GM23338 (cell line): ENCODE results near the gene ULBP2. TPM values are rescaled to one million over a fixed set of nuclear protein-coding genes. Genes with fewer than 3 reads are reported as not detected.
"Not testable (repeated sequence)": the region's sequence is repeated elsewhere in the genome, so short reads cannot be mapped to it uniquely, and the experiment has no call there.

Experiments
- ATAC-seq: fragments of 200-7000 bp; cut with Tn5 transposase; 3 replicates; pipeline ENCODE4 v1.9.1; 2020
- DNase-seq: peaks from one replicate; pipeline ENCODE4 v3.0.0-alpha.2; 2015; ENCODE audit warnings: low spot score
- H2AFZ ChIP-seq: fragments of 200-600 bp; sonication (generic); 2 replicates; pipeline ENCODE4 v1.8.0; 2016; ENCODE audit warnings: antibody characterized with exemption, mild to moderate bottlenecking, moderate library complexity
- H3F3A ChIP-seq: fragments of 200-600 bp; sonication (generic); replicated peaks from 2 replicates; pipeline ENCODE4 v1.8.0; 2017; ENCODE audit warnings: antibody characterized with exemption, mixed run types, low read depth
- H3K27ac ChIP-seq: fragments of 200-600 bp; sonication (generic); 2 replicates; pipeline ENCODE4 v1.6.1; 2016; ENCODE audit warnings: low read depth
- H3K27me3 ChIP-seq: fragments of 200-600 bp; sonication (generic); 2 replicates; pipeline ENCODE4 v1.8.0; 2016; ENCODE audit warnings: mild to moderate bottlenecking, mixed run types, moderate library complexity; ENCODE audit not compliant: insufficient read depth
- H3K36me3 ChIP-seq: fragments of 200-600 bp; sonication (generic); 2 replicates; pipeline ENCODE4 v1.8.0; 2016; ENCODE audit warnings: mild to moderate bottlenecking; ENCODE audit not compliant: insufficient read depth
- H3K4me1 ChIP-seq: fragments of 200-600 bp; sonication (generic); 2 replicates; pipeline ENCODE4 v1.8.0; 2016; ENCODE audit warnings: mild to moderate bottlenecking, moderate library complexity; ENCODE audit not compliant: insufficient read depth
- H3K4me2 ChIP-seq: fragments of 200-600 bp; sonication (generic); 2 replicates; pipeline ENCODE4 v1.7.1; 2017; ENCODE audit warnings: mixed run types
- H3K4me3 ChIP-seq: fragments of 200-600 bp; sonication (generic); 2 replicates; pipeline ENCODE4 v1.6.1; 2016; ENCODE audit warnings: mixed run types
- H3K79me2 ChIP-seq: fragments of 200-600 bp; sonication (generic); replicated peaks from 2 replicates; pipeline ENCODE4 v1.8.0; 2017; ENCODE audit warnings: mild to moderate bottlenecking; ENCODE audit not compliant: insufficient read depth
- H3K9me2 ChIP-seq: fragments of 200-600 bp; sonication (generic); 2 replicates; pipeline ENCODE4 v1.8.0; 2017; ENCODE audit not compliant: insufficient read depth
- H4K20me1 ChIP-seq: fragments of 200-600 bp; sonication (generic); replicated peaks from 2 replicates; pipeline ENCODE4 v1.8.0; 2017; ENCODE audit warnings: mild to moderate bottlenecking; ENCODE audit not compliant: insufficient read depth
- H3K27ac Mint-ChIP-seq: 2 replicates; pipeline ENCODE4 v1.8.0; 2020; ENCODE audit warnings: inconsistent platforms, mild to moderate bottlenecking, moderate library complexity, mixed read lengths
- H3K27me3 Mint-ChIP-seq: 3 replicates; pipeline ENCODE4 v1.8.0; 2022; ENCODE audit warnings: low read depth, mild to moderate bottlenecking, moderate library complexity, mixed read lengths, inconsistent platforms; ENCODE audit not compliant: insufficient read depth, poor library complexity
- H3K36me3 Mint-ChIP-seq: 3 replicates; pipeline ENCODE4 v1.8.0; 2021; ENCODE audit warnings: low read depth, mild to moderate bottlenecking, inconsistent platforms, moderate library complexity, mixed read lengths
- H3K4me1 Mint-ChIP-seq: 3 replicates; pipeline ENCODE4 v1.8.0; 2020; ENCODE audit warnings: mild to moderate bottlenecking, inconsistent platforms, mixed read lengths
- H3K4me3 Mint-ChIP-seq: 3 replicates; pipeline ENCODE4 v1.8.0; 2021; ENCODE audit warnings: moderate library complexity, mild to moderate bottlenecking, inconsistent platforms, mixed read lengths
- H3K9me3 Mint-ChIP-seq: 3 replicates; pipeline ENCODE4 v1.8.0; 2020; ENCODE audit warnings: moderate library complexity, mild to moderate bottlenecking, inconsistent platforms, mixed read lengths
- EZH2 ChIP-seq: fragments of 200-600 bp; sonication (generic); IDR thresholded peaks from one replicate; pipeline ENCODE4 v1.8.0; 2017; ENCODE audit warnings: antibody characterized with exemption, mild to moderate bottlenecking, low read depth; ENCODE audit not compliant: unreplicated experiment
- polyA plus RNA-seq: library from polyadenylated mRNA; unstranded; fragments of >200 nt; fragmentation: Nextera tagmentation; extraction: Ambion mirVana; gene quantifications from 2 replicates; pipeline ENCODE4 v1.2.1, GENCODE V29; 2016
- total RNA-seq: library from RNA; depleted of rRNA; stranded (reverse); fragments of >200 nt; shearing (Covaris generic); gene quantifications from 2 replicates; pipeline ENCODE4 v1.2.3, GENCODE V29; 2014

The ULBP2 gene
- total and polyA plus RNA-seq, 2 experiments from 2014 or later: not detected

- H3K36me3 Mint-ChIP-seq, H3K4me1 ChIP-seq, DNase-seq, H3K9me3 Mint-ChIP-seq, H3K79me2 ChIP-seq, H3K27ac ChIP-seq, H2AFZ ChIP-seq, H3K27ac Mint-ChIP-seq, H3F3A ChIP-seq, H3K36me3 ChIP-seq, H3K9me2 ChIP-seq, H4K20me1 ChIP-seq: not testable (repeated sequence)
- H3K4me3 ChIP-seq: peak overlapping the region; percentile 45
- peak; percentile 38 for ATAC-seq
- TF ChIP-seq EZH2: peak; percentile 66
- H3K4me2 ChIP-seq: peak overlapping the region; percentile 69
- H3K4me3 Mint-ChIP-seq: 0 out of 3 replicates have a peak overlapping the region, but pooled peaks have one; percentile 45
- peaks cover 98% of the 10 kb centered on the region for H3K27me3 ChIP-seq
- peaks cover 12% of the 10 kb centered on the region for H3K4me1 Mint-ChIP-seq
- peaks cover 86% of the 10 kb centered on the region for H3K27me3 Mint-ChIP-seq
Measured at GRCh38 chr6:149954328-149954983, 12.6 kb downstream of the ULBP2 start.

- TF ChIP-seq EZH2: peak; percentile 77
- not testable (repeated sequence) for H3K4me1 ChIP-seq, H3F3A ChIP-seq, H3K36me3 Mint-ChIP-seq, H3K27ac Mint-ChIP-seq, H3K36me3 ChIP-seq, H2AFZ ChIP-seq, H3K27ac ChIP-seq, H4K20me1 ChIP-seq, H3K79me2 ChIP-seq, H3K9me2 ChIP-seq, H3K9me3 Mint-ChIP-seq, DNase-seq
- ATAC-seq: peak; percentile 26
- Mint-ChIP-seq H3K27me3 (peaks cover 86% of the 10 kb centered on the region), H3K4me1 (peaks cover 12% of the 10 kb centered on the region), H3K4me3 (peak overlapping the region; percentile 67)
- peak overlapping the region; percentile 45; the same call in 1 of the 2 replicates for H3K4me2 ChIP-seq
- peaks cover 98% of the 10 kb centered on the region for H3K27me3 ChIP-seq
- H3K4me3 ChIP-seq: peak overlapping the region; percentile 45; the same call in 1 of the 2 replicates
Measured at GRCh38 chr6:149954984-149955653, 13.3 kb downstream of the ULBP2 start.

- not testable (repeated sequence) for H3K36me3 Mint-ChIP-seq, ATAC-seq, H3K4me3 Mint-ChIP-seq, H3F3A ChIP-seq, H4K20me1 ChIP-seq, H3K9me2 ChIP-seq, H3K27ac Mint-ChIP-seq, H3K36me3 ChIP-seq, H3K4me3 ChIP-seq, H3K27ac ChIP-seq, H2AFZ ChIP-seq, H3K79me2 ChIP-seq, H3K4me1 ChIP-seq, DNase-seq, H3K4me2 ChIP-seq, H3K9me3 Mint-ChIP-seq
- H3K4me1 Mint-ChIP-seq: peaks cover 12% of the 10 kb centered on the region
- peaks cover 87% of the 10 kb centered on the region for H3K27me3 Mint-ChIP-seq
- peaks cover 98% of the 10 kb centered on the region for H3K27me3 ChIP-seq
Measured at GRCh38 chr6:149955654-149956317, 14.0 kb downstream of the ULBP2 start.

GRCh38 chr6:149958124-149958523, 16.3 kb downstream of the ULBP2 start:
- not testable (repeated sequence) for H3K4me3 Mint-ChIP-seq, H3K27ac ChIP-seq, H3K4me3 ChIP-seq, DNase-seq, H3K27ac Mint-ChIP-seq, H3K4me1 ChIP-seq, H2AFZ ChIP-seq, H3K36me3 ChIP-seq, H3K4me2 ChIP-seq, H4K20me1 ChIP-seq, H3K79me2 ChIP-seq, ATAC-seq, H3K36me3 Mint-ChIP-seq, H3K9me3 Mint-ChIP-seq, H3F3A ChIP-seq, H3K9me2 ChIP-seq
- H3K27me3 Mint-ChIP-seq: peaks cover 86% of the 10 kb centered on the region
- H3K27me3 ChIP-seq: peaks cover 98% of the 10 kb centered on the region
- H3K4me1 Mint-ChIP-seq: peaks cover 15% of the 10 kb centered on the region

- H3K27me3 Mint-ChIP-seq: peaks cover 86% of the 10 kb centered on the region
Measured at GRCh38 chr6:149959806-149960205, 18.0 kb downstream of the ULBP2 start.

More at GRCh38 chr6:149959806-149960205, 18.0 kb downstream of the ULBP2 start:
- H3K27me3 ChIP-seq: peaks cover 98% of the 10 kb centered on the region
- H3K9me3 Mint-ChIP-seq, ATAC-seq, H3K4me1 ChIP-seq, H3K4me3 ChIP-seq, H3K36me3 Mint-ChIP-seq, H3K36me3 ChIP-seq, H3F3A ChIP-seq, DNase-seq, H3K9me2 ChIP-seq, H3K4me3 Mint-ChIP-seq, H3K79me2 ChIP-seq, H2AFZ ChIP-seq, H4K20me1 ChIP-seq, H3K27ac Mint-ChIP-seq, H3K27ac ChIP-seq, H3K4me2 ChIP-seq: not testable (repeated sequence)
- peaks cover 16% of the 10 kb centered on the region for H3K4me1 Mint-ChIP-seq
